GM23338 (cell line): ENCODE results near the gene TMEM175. TPM values are rescaled to one million over a fixed set of nuclear protein-coding genes. Genes with fewer than 3 reads are reported as not detected.

Experiments
- ATAC-seq: fragments of 200-7000 bp; cut with Tn5 transposase; 3 replicates; pipeline ENCODE4 v1.9.1; 2020
- DNase-seq: peaks from one replicate; pipeline ENCODE4 v3.0.0-alpha.2; 2015; ENCODE audit warnings: low spot score
- H2AFZ ChIP-seq: fragments of 200-600 bp; sonication (generic); 2 replicates; pipeline ENCODE4 v1.8.0; 2016; ENCODE audit warnings: antibody characterized with exemption, mild to moderate bottlenecking, moderate library complexity
- H3F3A ChIP-seq: fragments of 200-600 bp; sonication (generic); replicated peaks from 2 replicates; pipeline ENCODE4 v1.8.0; 2017; ENCODE audit warnings: antibody characterized with exemption, mixed run types, low read depth
- H3K27ac ChIP-seq: fragments of 200-600 bp; sonication (generic); 2 replicates; pipeline ENCODE4 v1.6.1; 2016; ENCODE audit warnings: low read depth
- H3K27me3 ChIP-seq: fragments of 200-600 bp; sonication (generic); 2 replicates; pipeline ENCODE4 v1.8.0; 2016; ENCODE audit warnings: mild to moderate bottlenecking, mixed run types, moderate library complexity; ENCODE audit not compliant: insufficient read depth
- H3K36me3 ChIP-seq: fragments of 200-600 bp; sonication (generic); 2 replicates; pipeline ENCODE4 v1.8.0; 2016; ENCODE audit warnings: mild to moderate bottlenecking; ENCODE audit not compliant: insufficient read depth
- H3K4me1 ChIP-seq: fragments of 200-600 bp; sonication (generic); 2 replicates; pipeline ENCODE4 v1.8.0; 2016; ENCODE audit warnings: mild to moderate bottlenecking, moderate library complexity; ENCODE audit not compliant: insufficient read depth
- H3K4me2 ChIP-seq: fragments of 200-600 bp; sonication (generic); 2 replicates; pipeline ENCODE4 v1.7.1; 2017; ENCODE audit warnings: mixed run types
- H3K4me3 ChIP-seq: fragments of 200-600 bp; sonication (generic); 2 replicates; pipeline ENCODE4 v1.6.1; 2016; ENCODE audit warnings: mixed run types
- H3K79me2 ChIP-seq: fragments of 200-600 bp; sonication (generic); replicated peaks from 2 replicates; pipeline ENCODE4 v1.8.0; 2017; ENCODE audit warnings: mild to moderate bottlenecking; ENCODE audit not compliant: insufficient read depth
- H3K9me2 ChIP-seq: fragments of 200-600 bp; sonication (generic); 2 replicates; pipeline ENCODE4 v1.8.0; 2017; ENCODE audit not compliant: insufficient read depth
- H4K20me1 ChIP-seq: fragments of 200-600 bp; sonication (generic); replicated peaks from 2 replicates; pipeline ENCODE4 v1.8.0; 2017; ENCODE audit warnings: mild to moderate bottlenecking; ENCODE audit not compliant: insufficient read depth
- H3K27ac Mint-ChIP-seq: 2 replicates; pipeline ENCODE4 v1.8.0; 2020; ENCODE audit warnings: inconsistent platforms, mild to moderate bottlenecking, moderate library complexity, mixed read lengths
- H3K27me3 Mint-ChIP-seq: 3 replicates; pipeline ENCODE4 v1.8.0; 2022; ENCODE audit warnings: low read depth, mild to moderate bottlenecking, moderate library complexity, mixed read lengths, inconsistent platforms; ENCODE audit not compliant: insufficient read depth, poor library complexity
- H3K36me3 Mint-ChIP-seq: 3 replicates; pipeline ENCODE4 v1.8.0; 2021; ENCODE audit warnings: low read depth, mild to moderate bottlenecking, inconsistent platforms, moderate library complexity, mixed read lengths
- H3K4me1 Mint-ChIP-seq: 3 replicates; pipeline ENCODE4 v1.8.0; 2020; ENCODE audit warnings: mild to moderate bottlenecking, inconsistent platforms, mixed read lengths
- H3K4me3 Mint-ChIP-seq: 3 replicates; pipeline ENCODE4 v1.8.0; 2021; ENCODE audit warnings: moderate library complexity, mild to moderate bottlenecking, inconsistent platforms, mixed read lengths
- H3K9me3 Mint-ChIP-seq: 3 replicates; pipeline ENCODE4 v1.8.0; 2020; ENCODE audit warnings: moderate library complexity, mild to moderate bottlenecking, inconsistent platforms, mixed read lengths
- CREB1 ChIP-seq: fragments of 250-450 bp; sonication (Bioruptor Pico); IDR thresholded peaks from 2 replicates; pipeline ENCODE4 v1.5.0; 2020; ENCODE audit warnings: low read depth, mild to moderate bottlenecking, moderate library complexity
- EZH2 ChIP-seq: fragments of 200-600 bp; sonication (generic); IDR thresholded peaks from one replicate; pipeline ENCODE4 v1.8.0; 2017; ENCODE audit warnings: antibody characterized with exemption, mild to moderate bottlenecking, low read depth; ENCODE audit not compliant: unreplicated experiment
- STAT1 ChIP-seq: IDR thresholded peaks from one replicate; pipeline ENCODE4 v1.6.1; 2016; ENCODE audit warnings: antibody characterized with exemption; ENCODE audit not compliant: unreplicated experiment
- ZNF114 ChIP-seq: fragments of 250-450 bp; sonication (Bioruptor Pico); IDR thresholded peaks from 2 replicates; pipeline ENCODE4 v1.5.0; 2020; ENCODE audit warnings: mild to moderate bottlenecking, moderate library complexity
- ZNF331 ChIP-seq: fragments of 250-450 bp; sonication (Bioruptor Pico); IDR thresholded peaks from 2 replicates; pipeline ENCODE4 v1.5.0; 2020; ENCODE audit warnings: low read depth, mild to moderate bottlenecking, moderate library complexity
- ZNF462 ChIP-seq: fragments of 250-450 bp; sonication (Bioruptor Pico); IDR thresholded peaks from 2 replicates; pipeline ENCODE4 v1.5.0; 2020; ENCODE audit warnings: mild to moderate bottlenecking, moderate library complexity
- polyA plus RNA-seq: library from polyadenylated mRNA; unstranded; fragments of >200 nt; fragmentation: Nextera tagmentation; extraction: Ambion mirVana; gene quantifications from 2 replicates; pipeline ENCODE4 v1.2.1, GENCODE V29; 2016
- total RNA-seq: library from RNA; depleted of rRNA; stranded (reverse); fragments of >200 nt; shearing (Covaris generic); gene quantifications from 2 replicates; pipeline ENCODE4 v1.2.3, GENCODE V29; 2014
- TF ChIP-seq, protein P1 (sequence below), 2 experiments: fragments of 200-600 bp in 1 of 2; sonication (generic) in 1 of 2; conservative IDR thresholded peaks; 2 replicates each; pipeline versions ENCODE4 v1.5.1 to v1.6.1; 2016 to 2017; ENCODE audit warnings: antibody characterized with exemption in 2 of 2, low read depth in 2 of 2, mild to moderate bottlenecking in 2 of 2, moderate library complexity in 1 of 2
- TF ChIP-seq, protein P2 (sequence below): IDR thresholded peaks from 2 replicates; pipeline ENCODE4 v1.6.1; 2016; ENCODE audit warnings: antibody characterized with exemption

The TMEM175 gene
- total and polyA plus RNA-seq, 2 experiments from 2014 or later, result 8.0 to 11.4 TPM

- TF ChIP-seq ZNF331 (CRISPR knock-in tag) (no peak), ZNF114 (CRISPR knock-in tag) (no peak)
Measured at GRCh38 chr4:921830-922331, 10.4 kb upstream of the TMEM175 start (continued).

DNA sequence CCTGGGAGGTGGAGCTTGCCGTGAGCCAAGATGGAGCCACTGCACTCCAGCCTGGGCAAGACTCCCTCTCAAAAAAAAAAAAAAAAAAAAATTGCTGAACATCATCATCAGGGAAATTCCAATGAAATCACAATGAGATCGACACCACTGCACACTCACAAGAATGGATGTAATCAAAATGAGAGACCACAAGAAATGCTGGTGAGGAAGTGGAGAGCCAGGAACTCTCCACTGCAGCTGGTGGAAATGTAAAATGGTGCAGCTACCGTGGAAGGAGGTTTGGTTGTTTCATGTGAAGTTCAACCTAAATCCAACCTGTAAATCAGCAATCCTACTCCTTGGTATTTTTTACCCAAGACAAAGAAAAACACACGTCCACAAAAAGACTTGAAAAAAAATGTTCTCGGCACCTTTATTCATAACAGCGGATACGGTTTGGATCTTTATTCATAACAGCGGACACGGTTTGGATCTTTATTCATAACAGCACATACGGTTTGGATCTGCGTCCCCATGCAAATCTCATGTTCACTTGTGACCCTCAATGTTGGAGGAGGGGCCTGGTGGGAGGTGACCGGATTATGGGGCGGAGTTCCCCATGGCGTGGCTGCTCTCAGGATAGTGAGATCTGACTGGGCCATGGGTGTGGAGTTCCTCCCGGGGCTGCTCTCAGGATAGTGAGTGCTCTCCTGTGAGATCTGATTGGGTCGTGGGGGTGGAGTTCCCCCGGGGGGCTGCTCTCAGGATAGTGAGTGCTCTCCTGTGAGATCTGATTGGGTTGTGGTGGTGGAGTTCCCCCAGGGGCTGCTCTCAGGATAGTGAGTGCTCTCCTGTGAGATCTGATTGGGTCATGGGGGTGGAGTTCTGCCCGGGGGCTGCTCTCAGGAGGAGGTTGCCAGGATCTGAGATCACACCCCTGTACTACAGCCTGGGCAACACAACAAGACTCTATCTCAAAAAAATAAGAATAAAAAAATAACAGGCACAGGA lies 7.9 kb upstream of the TMEM175 start:
- peak; percentile 73 for ATAC-seq
- H4K20me1 ChIP-seq, result peaks cover 33% of the 10 kb centered on the region
- H3K27ac ChIP-seq, result no peak overlapping the region
- Mint-ChIP-seq H3K36me3 (no peaks in the 10 kb centered on the region; the same call in 2 of the 3 replicates), H3K4me1 (peaks cover 21% of the 10 kb centered on the region), H3K9me3 (no peaks in the 10 kb centered on the region), H3K4me3 (no peak overlapping the region), H3K27ac (peak overlapping the region; percentile 45), H3K27me3 (peaks cover 8% of the 10 kb centered on the region)
- TF ChIP-seq ZNF462 (CRISPR knock-in tag) (no peak), ZNF114 (CRISPR knock-in tag) (no peak), EZH2 (no peak), STAT1 (no peak), CREB1 (CRISPR knock-in tag) (no peak)
- TF ChIP-seq, protein P1, sequence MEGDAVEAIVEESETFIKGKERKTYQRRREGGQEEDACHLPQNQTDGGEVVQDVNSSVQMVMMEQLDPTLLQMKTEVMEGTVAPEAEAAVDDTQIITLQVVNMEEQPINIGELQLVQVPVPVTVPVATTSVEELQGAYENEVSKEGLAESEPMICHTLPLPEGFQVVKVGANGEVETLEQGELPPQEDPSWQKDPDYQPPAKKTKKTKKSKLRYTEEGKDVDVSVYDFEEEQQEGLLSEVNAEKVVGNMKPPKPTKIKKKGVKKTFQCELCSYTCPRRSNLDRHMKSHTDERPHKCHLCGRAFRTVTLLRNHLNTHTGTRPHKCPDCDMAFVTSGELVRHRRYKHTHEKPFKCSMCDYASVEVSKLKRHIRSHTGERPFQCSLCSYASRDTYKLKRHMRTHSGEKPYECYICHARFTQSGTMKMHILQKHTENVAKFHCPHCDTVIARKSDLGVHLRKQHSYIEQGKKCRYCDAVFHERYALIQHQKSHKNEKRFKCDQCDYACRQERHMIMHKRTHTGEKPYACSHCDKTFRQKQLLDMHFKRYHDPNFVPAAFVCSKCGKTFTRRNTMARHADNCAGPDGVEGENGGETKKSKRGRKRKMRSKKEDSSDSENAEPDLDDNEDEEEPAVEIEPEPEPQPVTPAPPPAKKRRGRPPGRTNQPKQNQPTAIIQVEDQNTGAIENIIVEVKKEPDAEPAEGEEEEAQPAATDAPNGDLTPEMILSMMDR (conservative IDR thresholded peaks at IDR 0.05; ENCODE audit: low read depth in 2 of 2), result no peak
- TF ChIP-seq, protein P2, sequence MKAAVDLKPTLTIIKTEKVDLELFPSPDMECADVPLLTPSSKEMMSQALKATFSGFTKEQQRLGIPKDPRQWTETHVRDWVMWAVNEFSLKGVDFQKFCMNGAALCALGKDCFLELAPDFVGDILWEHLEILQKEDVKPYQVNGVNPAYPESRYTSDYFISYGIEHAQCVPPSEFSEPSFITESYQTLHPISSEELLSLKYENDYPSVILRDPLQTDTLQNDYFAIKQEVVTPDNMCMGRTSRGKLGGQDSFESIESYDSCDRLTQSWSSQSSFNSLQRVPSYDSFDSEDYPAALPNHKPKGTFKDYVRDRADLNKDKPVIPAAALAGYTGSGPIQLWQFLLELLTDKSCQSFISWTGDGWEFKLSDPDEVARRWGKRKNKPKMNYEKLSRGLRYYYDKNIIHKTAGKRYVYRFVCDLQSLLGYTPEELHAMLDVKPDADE, result no peak
- H3K4me3 ChIP-seq, result no peak overlapping the region
- H3K36me3 ChIP-seq, result no peaks in the 10 kb centered on the region
- H3K4me2 ChIP-seq, result no peak overlapping the region
- no peaks in the 10 kb centered on the region for H3K27me3 ChIP-seq
- no peak for DNase-seq
- no peaks in the 10 kb centered on the region for H3K4me1 ChIP-seq
- no peaks in the 10 kb centered on the region for H3F3A ChIP-seq
- H2AFZ ChIP-seq, result no peak overlapping the region
- H3K79me2 ChIP-seq, result peaks cover 88% of the 10 kb centered on the region
- H3K9me2 ChIP-seq, result no peaks in the 10 kb centered on the region
